ENCODE results near the gene CLDN9.

Gene CLDN9

DNA sequence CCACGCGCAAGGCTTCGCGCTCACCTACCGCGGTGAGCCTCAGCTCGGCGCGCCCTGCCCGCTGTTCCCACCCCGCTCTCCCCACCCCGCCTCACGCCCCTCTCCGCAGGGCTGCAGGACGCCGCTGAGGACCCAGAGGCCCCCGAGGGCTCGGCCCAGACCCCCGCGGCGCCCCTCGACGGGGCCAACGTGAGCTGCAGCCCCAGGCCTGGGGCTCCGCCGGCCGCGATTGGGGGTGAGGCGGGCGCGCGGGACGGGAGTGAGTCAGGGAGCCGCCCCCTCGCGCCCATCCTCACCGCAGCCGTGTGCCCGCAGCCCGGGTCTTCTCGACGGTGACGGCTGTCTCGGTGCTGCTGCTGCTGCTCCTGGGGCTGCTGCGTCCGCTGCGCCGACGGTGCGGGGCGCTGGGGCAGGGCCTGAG is 45.5 kb upstream of the CLDN9 start:
- Histone ChIP-seq H3K9ac (ENCODE audit: insufficient read length, low read depth) (no peak overlapping the region), H3K9me3 (ENCODE audit: insufficient read depth, low read length) (no peaks in the 10 kb centered on the region), H3K4me3 (ENCODE audit: insufficient read length, low read depth) (no peak overlapping the region), H3K27me3 (ENCODE audit: insufficient read depth, insufficient read length) (no peaks in the 10 kb centered on the region), H3K36me3 (ENCODE audit: insufficient read depth, insufficient read length, low read length) (peaks cover 36% of the 10 kb centered on the region), H3K4me1 (ENCODE audit: insufficient read depth, insufficient read length) (peaks cover 27% of the 10 kb centered on the region)
- TF ChIP-seq ZNF274 (IDR thresholded peaks at IDR 0.05; ENCODE audit: low read depth, low read length) (no peak), SUZ12 (IDR thresholded peaks at IDR 0.05; ENCODE audit: extremely low read depth, insufficient read depth, insufficient read length) (no peak), YY1 (IDR thresholded peaks at IDR 0.05; ENCODE audit: insufficient read depth, insufficient read length) (no peak)
- DNase-seq (ENCODE audit: low read depth, low spot score): no peak

GRCh38 chr16:2967721-2968161 is 45.0 kb upstream of the CLDN9 start:
- TF ChIP-seq SUZ12 (IDR thresholded peaks at IDR 0.05; ENCODE audit: extremely low read depth, insufficient read depth, insufficient read length) (no peak), YY1 (IDR thresholded peaks at IDR 0.05; ENCODE audit: insufficient read depth, insufficient read length) (no peak)
- no peaks in the 10 kb centered on the region for H3K9me3 ChIP-seq (ENCODE audit: insufficient read depth, low read length)
- peak overlapping the region; percentile 83 for H3K9ac ChIP-seq (ENCODE audit: insufficient read length, low read depth)
- H3K4me3 ChIP-seq (ENCODE audit: insufficient read length, low read depth): no peak overlapping the region
- peaks cover 41% of the 10 kb centered on the region for H3K36me3 ChIP-seq (ENCODE audit: insufficient read depth, insufficient read length, low read length)
- peaks cover 22% of the 10 kb centered on the region for H3K4me1 ChIP-seq (ENCODE audit: insufficient read depth, insufficient read length)
- H3K27me3 ChIP-seq (ENCODE audit: insufficient read depth, insufficient read length): no peaks in the 10 kb centered on the region
- DNase-seq (ENCODE audit: low read depth, low spot score): no peak

DNA sequence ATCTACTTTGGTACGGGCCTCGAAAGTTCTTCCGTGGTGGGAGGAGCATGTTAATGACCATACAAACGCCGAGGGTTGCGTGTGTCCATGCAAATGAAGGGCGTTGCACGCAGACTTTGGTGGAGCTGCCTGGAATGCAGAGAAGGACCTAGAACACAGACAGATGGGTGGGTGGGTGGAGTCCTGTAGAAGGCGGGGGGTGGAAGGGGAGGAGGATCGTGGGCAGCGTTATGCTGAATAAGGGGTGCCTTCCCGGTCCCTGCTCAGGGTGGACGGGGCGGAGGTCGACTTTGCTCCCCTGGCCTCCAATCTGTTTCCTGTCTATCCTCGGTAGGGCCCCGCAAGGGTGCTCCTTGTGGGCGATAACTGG is 44.4 kb upstream of the CLDN9 start:
- TF ChIP-seq SUZ12 (IDR thresholded peaks at IDR 0.05; ENCODE audit: extremely low read depth, insufficient read depth, insufficient read length): no peak
- no peak for TF ChIP-seq YY1 (IDR thresholded peaks at IDR 0.05; ENCODE audit: insufficient read depth, insufficient read length)
- no peak for TF ChIP-seq ZNF274 (IDR thresholded peaks at IDR 0.05; ENCODE audit: low read depth, low read length)
- Histone ChIP-seq H3K9me3 (ENCODE audit: insufficient read depth, low read length) (no peaks in the 10 kb centered on the region), H3K9ac (ENCODE audit: insufficient read length, low read depth) (peak overlapping the region; percentile 83), H3K4me1 (ENCODE audit: insufficient read depth, insufficient read length) (peaks cover 23% of the 10 kb centered on the region), H3K36me3 (ENCODE audit: insufficient read depth, insufficient read length, low read length) (peaks cover 47% of the 10 kb centered on the region), H3K4me3 (ENCODE audit: insufficient read length, low read depth) (peak overlapping the region; percentile 98), H3K27me3 (ENCODE audit: insufficient read depth, insufficient read length) (no peaks in the 10 kb centered on the region)
- no peak for DNase-seq (ENCODE audit: low read depth, low spot score)

DNA sequence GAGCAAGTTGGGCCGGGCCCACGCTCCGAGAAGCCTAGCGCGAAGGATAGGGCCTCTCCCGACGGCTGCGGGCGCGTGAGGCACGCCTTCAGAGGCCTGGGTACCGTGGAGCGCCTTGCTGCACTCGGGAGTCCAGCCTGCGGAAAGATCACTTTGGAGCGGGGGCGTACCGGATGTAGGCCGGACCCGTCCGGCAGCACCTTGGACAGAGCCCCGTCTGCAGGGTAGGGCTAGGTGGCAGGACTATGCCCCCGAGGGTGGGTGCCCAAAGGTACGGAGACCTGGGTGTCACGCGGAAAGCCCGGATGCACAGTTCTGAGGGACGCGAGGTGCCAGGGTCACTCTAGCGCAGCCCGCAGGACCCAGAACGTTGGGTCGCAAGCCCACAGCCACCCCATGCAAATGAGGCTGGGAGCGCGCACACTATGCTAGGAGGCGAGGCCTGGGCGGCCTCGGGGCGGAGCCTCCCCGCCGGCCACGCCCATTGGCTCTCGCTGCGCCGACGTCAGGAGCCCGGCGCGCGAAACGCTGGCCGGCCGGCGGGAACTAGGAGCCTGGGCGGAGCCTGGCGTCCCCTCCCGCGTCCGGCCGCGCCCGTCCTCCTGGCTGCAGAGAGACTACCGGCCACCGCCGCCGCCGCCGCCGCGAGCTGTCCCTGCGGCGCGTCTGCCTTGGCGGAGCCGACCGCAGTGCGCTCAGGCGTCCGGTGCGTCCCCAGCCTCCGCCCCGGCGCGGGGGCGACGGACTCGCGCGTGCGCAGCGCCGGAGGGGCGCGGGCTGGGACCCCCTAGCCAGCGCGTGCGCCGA is 43.8 kb upstream of the CLDN9 start, which contains the start of gene PAQR4:
Gene PAQR4 (plus strand): TSS at position 611 of the 807 bp plus-strand sequence. CDS start 327 bp downstream, outside the sequence.
- Histone ChIP-seq H3K4me3 (ENCODE audit: insufficient read length, low read depth) (peak within 1 kb of the TSS; percentile 98), H3K4me1 (ENCODE audit: insufficient read depth, insufficient read length) (peaks cover 24% of the 10 kb centered on the region), H3K27me3 (ENCODE audit: insufficient read depth, insufficient read length) (no peaks in the 10 kb centered on the region), H3K9me3 (ENCODE audit: insufficient read depth, low read length) (no peaks in the 10 kb centered on the region), H3K9ac (ENCODE audit: insufficient read length, low read depth) (peak within 1 kb of the TSS; percentile 99), H3K36me3 (ENCODE audit: insufficient read depth, insufficient read length, low read length) (peaks cover 53% of the 10 kb centered on the region)
- peak; percentile 87 for DNase-seq (ENCODE audit: low read depth, low spot score)
- TF ChIP-seq YY1 (IDR thresholded peaks at IDR 0.05; ENCODE audit: insufficient read depth, insufficient read length) (no peak), SUZ12 (IDR thresholded peaks at IDR 0.05; ENCODE audit: extremely low read depth, insufficient read depth, insufficient read length) (no peak), ZNF274 (IDR thresholded peaks at IDR 0.05; ENCODE audit: low read depth, low read length) (no peak)

DNA sequence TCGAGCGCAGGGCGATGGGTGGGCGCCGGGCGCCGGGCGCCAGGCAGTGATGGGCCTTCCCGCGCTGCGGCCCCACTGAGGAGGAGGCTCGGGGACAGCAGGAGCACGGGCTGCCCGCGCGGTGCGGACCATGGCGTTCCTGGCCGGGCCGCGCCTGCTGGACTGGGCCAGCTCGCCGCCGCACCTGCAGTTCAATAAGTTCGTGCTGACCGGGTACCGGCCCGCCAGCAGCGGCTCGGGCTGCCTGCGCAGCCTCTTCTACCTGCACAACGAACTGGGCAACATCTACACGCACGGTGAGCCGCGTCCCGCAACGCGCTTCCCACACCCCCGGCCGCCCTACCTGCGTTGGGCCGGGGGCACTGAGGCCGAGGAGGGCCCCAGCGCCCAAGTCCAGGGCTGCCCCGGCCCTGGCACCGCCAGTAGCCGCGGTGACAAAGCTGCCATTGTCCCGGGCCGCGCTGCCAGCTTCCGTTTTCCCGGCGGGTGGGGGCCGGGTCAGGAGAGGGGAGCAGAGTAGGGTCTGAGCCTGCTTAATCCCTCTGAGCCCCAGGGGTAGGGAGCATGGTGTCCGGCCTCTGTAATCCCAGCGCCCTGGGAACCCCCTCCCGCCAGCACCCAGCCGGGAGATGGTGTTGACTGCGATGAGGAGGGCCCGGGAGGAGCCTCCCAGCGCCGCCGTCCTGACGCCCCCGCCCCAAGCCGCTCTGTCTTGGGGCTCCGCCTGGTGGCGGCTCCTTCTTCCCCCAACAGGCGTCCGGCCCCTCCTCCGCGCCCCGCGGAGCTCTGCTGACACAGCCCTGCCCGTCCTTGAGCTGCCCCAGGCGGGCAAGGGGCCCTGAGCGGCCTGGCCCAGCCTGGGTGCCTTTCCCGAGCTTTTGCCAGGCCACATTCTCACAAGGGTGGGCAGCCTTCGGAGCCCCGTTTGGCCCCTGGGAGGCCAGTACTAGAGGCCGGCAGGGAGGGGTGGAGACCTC is 42.9 kb upstream of the CLDN9 start:
- Histone ChIP-seq H3K9me3 (ENCODE audit: insufficient read depth, low read length) (no peaks in the 10 kb centered on the region), H3K9ac (ENCODE audit: insufficient read length, low read depth) (peak overlapping the region; percentile 99), H3K4me3 (ENCODE audit: insufficient read length, low read depth) (peak overlapping the region; percentile 98), H3K4me1 (ENCODE audit: insufficient read depth, insufficient read length) (peaks cover 28% of the 10 kb centered on the region), H3K36me3 (ENCODE audit: insufficient read depth, insufficient read length, low read length) (peaks cover 62% of the 10 kb centered on the region), H3K27me3 (ENCODE audit: insufficient read depth, insufficient read length) (no peaks in the 10 kb centered on the region)
- TF ChIP-seq ZNF274 (IDR thresholded peaks at IDR 0.05; ENCODE audit: low read depth, low read length) (no peak), SUZ12 (IDR thresholded peaks at IDR 0.05; ENCODE audit: extremely low read depth, insufficient read depth, insufficient read length) (no peak), YY1 (IDR thresholded peaks at IDR 0.05; ENCODE audit: insufficient read depth, insufficient read length) (no peak)
- peak; percentile 75 for DNase-seq (ENCODE audit: low read depth, low spot score)

DNA sequence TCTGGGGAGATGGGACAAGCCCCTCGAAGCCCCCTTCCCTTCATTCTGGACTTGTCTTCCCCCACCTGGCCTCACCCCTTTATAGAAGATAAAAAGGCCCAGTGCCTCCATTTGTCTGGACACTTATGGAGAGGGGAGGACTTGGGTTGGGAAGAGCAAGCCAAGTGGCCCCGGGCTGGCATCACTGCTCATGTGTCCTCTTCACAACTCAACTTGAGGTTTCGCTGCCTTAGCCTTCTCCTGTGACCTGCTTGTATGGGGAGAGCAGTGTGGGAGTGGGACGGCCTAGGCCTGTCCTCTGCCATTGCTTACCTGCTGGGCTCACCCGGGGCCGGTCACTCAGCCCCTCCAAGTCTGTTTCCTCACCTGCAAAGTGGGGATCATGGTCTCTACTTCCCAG is 42.2 kb upstream of the CLDN9 start:
- Histone ChIP-seq H3K4me3 (ENCODE audit: insufficient read length, low read depth) (peak overlapping the region; percentile 98), H3K9me3 (ENCODE audit: insufficient read depth, low read length) (no peaks in the 10 kb centered on the region), H3K27me3 (ENCODE audit: insufficient read depth, insufficient read length) (no peaks in the 10 kb centered on the region), H3K4me1 (ENCODE audit: insufficient read depth, insufficient read length) (peaks cover 28% of the 10 kb centered on the region), H3K36me3 (ENCODE audit: insufficient read depth, insufficient read length, low read length) (peaks cover 69% of the 10 kb centered on the region), H3K9ac (ENCODE audit: insufficient read length, low read depth) (peak overlapping the region; percentile 99)
- DNase-seq (ENCODE audit: low read depth, low spot score): no peak
- TF ChIP-seq ZNF274 (IDR thresholded peaks at IDR 0.05; ENCODE audit: low read depth, low read length): no peak
- TF ChIP-seq YY1 (IDR thresholded peaks at IDR 0.05; ENCODE audit: insufficient read depth, insufficient read length): no peak
- no peak for TF ChIP-seq SUZ12 (IDR thresholded peaks at IDR 0.05; ENCODE audit: extremely low read depth, insufficient read depth, insufficient read length)
